HepG2 (cell line): ENCODE data around the gene LCLAT1. TPM values are rescaled to one million over a fixed set of nuclear protein-coding genes. Genes with fewer than 3 reads are reported as not detected.

ENCODE experiments used
- DRAP1 ChIP-seq: IDR thresholded peaks from 2 replicates; pipeline ENCODE4 v1.6.1; 2016; ENCODE audit warnings: missing genetic modification reagents, missing compliant biosample characterization
- FOSL2 ChIP-seq: sonication (generic); formaldehyde crosslinking; IDR thresholded peaks from 2 replicates; pipeline ENCODE4 v1.4.0; 2020; ENCODE audit warnings: missing genetic modification reagents
- GLI4 ChIP-seq: sonication (generic); formaldehyde crosslinking; IDR thresholded peaks from 2 replicates; pipeline ENCODE4 v1.5.1; 2020; ENCODE audit warnings: missing genetic modification reagents, mild to moderate bottlenecking, moderate library complexity, borderline replicate concordance
- HES4 ChIP-seq: sonication (generic); formaldehyde crosslinking; IDR thresholded peaks from 2 replicates; pipeline ENCODE4 v1.9.0; 2021; ENCODE audit warnings: mild to moderate bottlenecking, missing genetic modification reagents, borderline replicate concordance
- ISL2 ChIP-seq: sonication (generic); formaldehyde crosslinking; IDR thresholded peaks from 2 replicates; pipeline ENCODE4 v1.5.0; 2020; ENCODE audit warnings: missing genetic modification reagents
- MED8 ChIP-seq: sonication (generic); formaldehyde crosslinking; IDR thresholded peaks from 2 replicates; pipeline ENCODE4 v1.8.1; 2023; ENCODE audit warnings: mild to moderate bottlenecking, missing genetic modification reagents; ENCODE audit not compliant: insufficient replicate concordance
- MIXL1 ChIP-seq: IDR thresholded peaks from 2 replicates; pipeline ENCODE4 v1.6.1; 2016
- NR2C2 ChIP-seq: sonication (generic); formaldehyde crosslinking; IDR thresholded peaks from 2 replicates; pipeline ENCODE4 v1.4.0; 2020; ENCODE audit warnings: missing genetic modification reagents, mild to moderate bottlenecking, moderate library complexity, borderline replicate concordance
- NR2F2 ChIP-seq: IDR thresholded peaks from 2 replicates; pipeline ENCODE4 v1.6.1; 2012; ENCODE audit warnings: low read depth, inconsistent platforms, borderline replicate concordance
- RARA ChIP-seq: IDR thresholded peaks from 2 replicates; pipeline ENCODE4 v1.6.1; 2016; ENCODE audit warnings: missing genetic modification reagents, missing compliant biosample characterization
- SOX13 ChIP-seq, 3 experiments: fragments of 450-650 bp in 1 of 3; sonication (generic) in 1 of 3; formaldehyde crosslinking in 1 of 3; IDR thresholded peaks in 2 of 3; conservative IDR thresholded peaks in 1 of 3; 2 replicates each; pipeline versions ENCODE4 v1.5.0 to v1.6.1; 2016 to 2020; ENCODE audit warnings: antibody characterized with exemption in 1 of 3, mild to moderate bottlenecking in 1 of 3, missing compliant biosample characterization in 1 of 3, missing genetic modification reagents in 1 of 3, moderate library complexity in 1 of 3
- ZBTB46 ChIP-seq: sonication (generic); formaldehyde crosslinking; IDR thresholded peaks from 2 replicates; pipeline ENCODE4 v1.4.0; 2020; ENCODE audit warnings: mild to moderate bottlenecking, missing genetic modification reagents, borderline replicate concordance
- ZFP36 ChIP-seq: fragments of 150-350 bp; IDR thresholded peaks from 2 replicates; pipeline ENCODE4 v1.6.1; 2018; ENCODE audit warnings: borderline replicate concordance, low read length, low read depth; ENCODE audit not compliant: partially characterized antibody
- ZNF10 ChIP-seq: sonication (generic); formaldehyde crosslinking; IDR thresholded peaks from 2 replicates; pipeline ENCODE4 v1.4.0; 2020; ENCODE audit warnings: mild to moderate bottlenecking, low read depth, missing genetic modification reagents, borderline replicate concordance
- ZNF3 ChIP-seq: IDR thresholded peaks from 2 replicates; pipeline ENCODE4 v1.7.0; 2017; ENCODE audit warnings: inconsistent platforms
- ZNF331 ChIP-seq: sonication (generic); formaldehyde crosslinking; IDR thresholded peaks from 2 replicates; pipeline ENCODE4 v1.4.0; 2020; ENCODE audit warnings: missing genetic modification reagents
- ZNF513 ChIP-seq: sonication (generic); formaldehyde crosslinking; conservative IDR thresholded peaks from 2 replicates; pipeline ENCODE4 v1.5.0; 2020; ENCODE audit warnings: missing genetic modification reagents
- ZNF547 ChIP-seq: sonication (generic); formaldehyde crosslinking; IDR thresholded peaks from 2 replicates; pipeline ENCODE4 v1.5.1; 2020; ENCODE audit warnings: mild to moderate bottlenecking, missing genetic modification reagents
- ZNF589 ChIP-seq: sonication (generic); formaldehyde crosslinking; conservative IDR thresholded peaks from 2 replicates; pipeline ENCODE4 v1.8.0; 2022; ENCODE audit warnings: mild to moderate bottlenecking, moderate library complexity, missing genetic modification reagents
- polyA plus RNA-seq, 8 experiments: library from polyadenylated mRNA; depleted of rRNA in 3 of 8; stranded (reverse) in 7 of 8; unstranded in 1 of 8; fragments of >200 nt; fragmentation: Illumina TruSeq in 4 of 8; extraction: Trizol in 4 of 8; gene quantifications; 2 replicates each; pipeline versions ENCODE4 v1.2.1 to v1.2.3, GENCODE V29; 2011 to 2016; ENCODE audit warnings: low read depth in 4 of 8, missing spikeins in 1 of 8, mixed read lengths in 1 of 8; ENCODE audit not compliant: insufficient read depth in 1 of 8
- total RNA-seq, 5 experiments: library from RNA; depleted of rRNA; stranded (reverse); fragments of >200 nt; fragmentation: Illumina TruSeq; extraction: Trizol; gene quantifications; 2 replicates each; pipeline ENCODE4 v1.2.3, GENCODE V29; 2016; ENCODE audit warnings: low read depth in 1 of 5
- TF ChIP-seq, protein P1 (sequence below): sonication (generic); formaldehyde crosslinking; IDR thresholded peaks from 2 replicates; pipeline ENCODE4 v1.8.0; 2022; ENCODE audit warnings: mild to moderate bottlenecking, missing genetic modification reagents, borderline replicate concordance
- TF ChIP-seq, protein P2 (sequence below): IDR thresholded peaks from 2 replicates; pipeline ENCODE4 v1.6.1; 2012; ENCODE audit warnings: inconsistent platforms
- TF ChIP-seq, protein P3 (sequence below): sonication (generic); formaldehyde crosslinking; IDR thresholded peaks from 2 replicates; pipeline ENCODE4 v1.8.0; 2022; ENCODE audit warnings: missing genetic modification reagents, mild to moderate bottlenecking, moderate library complexity, borderline replicate concordance

LCLAT1 gene
- total and polyA plus RNA-seq, 2 of the 13 experiments (the other 11 are each of a cell fraction or from before 2014, with no cell fraction given) = 18.0 to 28.0 TPM

DNA sequence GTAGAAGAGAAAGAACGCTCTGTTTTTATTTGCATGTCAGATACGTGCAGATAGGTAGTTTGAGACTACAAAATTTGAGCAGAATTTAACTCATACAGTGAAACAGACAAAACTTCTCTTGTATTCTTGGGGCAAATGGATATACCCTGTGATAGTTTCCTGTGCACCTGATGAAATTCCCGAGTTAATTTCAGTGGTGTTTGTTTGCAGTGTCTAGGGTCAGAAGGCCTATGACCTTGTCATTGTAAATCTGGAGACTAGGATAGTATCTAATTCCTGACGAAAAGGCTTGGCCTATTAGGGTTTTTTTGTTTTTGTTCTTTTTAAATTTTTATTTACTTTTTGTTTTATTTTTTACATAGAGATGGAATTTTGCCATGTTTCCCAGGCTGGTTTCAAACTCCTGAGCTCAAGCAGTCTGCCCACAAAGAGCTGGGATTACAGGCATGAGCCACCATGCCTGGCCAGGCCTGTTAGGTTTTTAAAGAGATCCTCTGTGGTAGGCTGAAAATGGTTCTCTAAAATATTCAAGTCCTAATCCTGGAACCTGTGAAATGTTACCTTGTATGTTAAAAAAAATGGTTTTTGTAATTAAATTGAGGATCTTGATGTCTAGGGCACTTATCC is 17.6 kb downstream of the LCLAT1 start (continued):
- TF ChIP-seq ZFP36 = no peak
- no peak for TF ChIP-seq ZBTB46 (CRISPR knock-in tag)
- 0 out of 2 replicates have a peak, but pooled peaks have one; percentile 12 for TF ChIP-seq FOSL2 (CRISPR knock-in tag)
- peak; percentile 62; the same call in 1 of the 2 replicates for TF ChIP-seq MIXL1 (CRISPR knock-in tag)
- no peak for TF ChIP-seq ZNF3 (CRISPR knock-in tag)
- TF ChIP-seq, protein P1, sequence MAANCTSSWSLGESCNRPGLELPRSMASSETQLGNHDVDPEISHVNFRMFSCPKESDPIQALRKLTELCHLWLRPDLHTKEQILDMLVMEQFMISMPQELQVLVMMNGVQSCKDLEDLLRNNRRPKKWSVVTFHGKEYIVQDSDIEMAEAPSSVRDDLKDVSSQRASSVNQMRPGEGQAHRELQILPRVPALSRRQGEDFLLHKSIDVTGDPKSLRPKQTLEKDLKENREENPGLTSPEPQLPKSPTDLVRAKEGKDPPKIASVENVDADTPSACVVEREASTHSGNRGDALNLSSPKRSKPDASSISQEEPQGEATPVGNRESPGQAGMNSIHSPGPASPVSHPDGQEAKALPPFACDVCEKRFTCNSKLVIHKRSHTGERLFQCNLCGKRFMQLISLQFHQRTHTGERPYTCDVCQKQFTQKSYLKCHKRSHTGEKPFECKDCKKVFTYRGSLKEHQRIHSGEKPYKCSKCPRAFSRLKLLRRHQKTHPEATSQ = no peak
- TF ChIP-seq NR2C2 (CRISPR knock-in tag) = peak; percentile 54; the same call in 1 of the 2 replicates
- TF ChIP-seq SOX13 (IDR thresholded peaks at IDR 0.05) = no peak
- TF ChIP-seq SOX13 (CRISPR knock-in tag; conservative IDR thresholded peaks at IDR 0.05 in 1 of 2, IDR thresholded peaks at IDR 0.05 in 1 of 2) = peak in 1 of 2 experiments; percentile 68; a peak in 2 of 4 replicates
- peak; percentile 35; the same call in 1 of the 2 replicates for TF ChIP-seq RARA (CRISPR knock-in tag)
- no peak for TF ChIP-seq ZNF10 (CRISPR knock-in tag)
- peak; percentile 36; the same call in 1 of the 2 replicates for TF ChIP-seq ZNF331 (CRISPR knock-in tag)
- no peak for TF ChIP-seq ZNF513 (CRISPR knock-in tag)
- no peak for TF ChIP-seq ZNF547 (CRISPR knock-in tag)
- peak; percentile 32 for TF ChIP-seq ISL2
- peak; percentile 95 for TF ChIP-seq NR2F2
- no peak for TF ChIP-seq MED8 (CRISPR knock-in tag)
- TF ChIP-seq, protein P2, sequence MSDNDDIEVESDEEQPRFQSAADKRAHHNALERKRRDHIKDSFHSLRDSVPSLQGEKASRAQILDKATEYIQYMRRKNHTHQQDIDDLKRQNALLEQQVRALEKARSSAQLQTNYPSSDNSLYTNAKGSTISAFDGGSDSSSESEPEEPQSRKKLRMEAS = no peak
- TF ChIP-seq, protein P3, sequence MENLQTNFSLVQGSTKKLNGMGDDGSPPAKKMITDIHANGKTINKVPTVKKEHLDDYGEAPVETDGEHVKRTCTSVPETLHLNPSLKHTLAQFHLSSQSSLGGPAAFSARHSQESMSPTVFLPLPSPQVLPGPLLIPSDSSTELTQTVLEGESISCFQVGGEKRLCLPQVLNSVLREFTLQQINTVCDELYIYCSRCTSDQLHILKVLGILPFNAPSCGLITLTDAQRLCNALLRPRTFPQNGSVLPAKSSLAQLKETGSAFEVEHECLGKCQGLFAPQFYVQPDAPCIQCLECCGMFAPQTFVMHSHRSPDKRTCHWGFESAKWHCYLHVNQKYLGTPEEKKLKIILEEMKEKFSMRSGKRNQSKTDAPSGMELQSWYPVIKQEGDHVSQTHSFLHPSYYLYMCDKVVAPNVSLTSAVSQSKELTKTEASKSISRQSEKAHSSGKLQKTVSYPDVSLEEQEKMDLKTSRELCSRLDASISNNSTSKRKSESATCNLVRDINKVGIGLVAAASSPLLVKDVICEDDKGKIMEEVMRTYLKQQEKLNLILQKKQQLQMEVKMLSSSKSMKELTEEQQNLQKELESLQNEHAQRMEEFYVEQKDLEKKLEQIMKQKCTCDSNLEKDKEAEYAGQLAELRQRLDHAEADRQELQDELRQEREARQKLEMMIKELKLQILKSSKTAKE (CRISPR knock-in tag) = no peak
- TF ChIP-seq GLI4 (CRISPR knock-in tag) = no peak
- no peak for TF ChIP-seq ZNF589 (CRISPR knock-in tag)
- no peak for TF ChIP-seq HES4
- TF ChIP-seq DRAP1 (CRISPR knock-in tag) = 0 out of 2 replicates have a peak, but pooled peaks have one; percentile 19
